ENCODE results near the gene ARF1.

Gene ARF1

DNA sequence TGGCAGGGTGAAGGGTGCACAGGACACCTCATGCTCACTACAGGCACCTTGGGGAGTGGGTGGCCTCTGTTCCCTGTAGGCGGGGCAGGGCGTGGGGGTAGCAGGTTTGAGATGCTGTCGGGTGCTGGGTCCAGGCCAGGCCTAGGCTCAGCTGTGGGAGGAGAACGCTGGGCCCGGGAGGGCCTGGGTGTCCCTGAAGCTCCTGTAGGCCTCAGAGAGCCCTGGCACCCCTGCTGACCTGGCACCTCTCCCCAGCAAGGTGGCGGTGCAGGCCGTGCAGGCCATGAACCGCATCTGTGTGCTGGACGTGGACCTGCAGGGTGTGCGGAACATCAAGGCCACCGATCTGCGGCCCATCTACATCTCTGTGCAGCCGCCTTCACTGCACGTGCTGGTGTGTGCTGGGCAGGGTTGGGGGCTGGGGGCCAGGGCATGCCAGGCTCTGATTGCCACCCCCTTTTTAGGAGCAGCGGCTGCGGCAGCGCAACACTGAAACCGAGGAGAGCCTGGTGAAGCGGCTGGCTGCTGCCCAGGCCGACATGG lies 64.7 kb downstream of the ARF1 start:
- CTCF ChIA-PET, result no interaction called here
- POLR2A ChIA-PET, result no interaction called here
- TF ChIP-seq, protein P1, sequence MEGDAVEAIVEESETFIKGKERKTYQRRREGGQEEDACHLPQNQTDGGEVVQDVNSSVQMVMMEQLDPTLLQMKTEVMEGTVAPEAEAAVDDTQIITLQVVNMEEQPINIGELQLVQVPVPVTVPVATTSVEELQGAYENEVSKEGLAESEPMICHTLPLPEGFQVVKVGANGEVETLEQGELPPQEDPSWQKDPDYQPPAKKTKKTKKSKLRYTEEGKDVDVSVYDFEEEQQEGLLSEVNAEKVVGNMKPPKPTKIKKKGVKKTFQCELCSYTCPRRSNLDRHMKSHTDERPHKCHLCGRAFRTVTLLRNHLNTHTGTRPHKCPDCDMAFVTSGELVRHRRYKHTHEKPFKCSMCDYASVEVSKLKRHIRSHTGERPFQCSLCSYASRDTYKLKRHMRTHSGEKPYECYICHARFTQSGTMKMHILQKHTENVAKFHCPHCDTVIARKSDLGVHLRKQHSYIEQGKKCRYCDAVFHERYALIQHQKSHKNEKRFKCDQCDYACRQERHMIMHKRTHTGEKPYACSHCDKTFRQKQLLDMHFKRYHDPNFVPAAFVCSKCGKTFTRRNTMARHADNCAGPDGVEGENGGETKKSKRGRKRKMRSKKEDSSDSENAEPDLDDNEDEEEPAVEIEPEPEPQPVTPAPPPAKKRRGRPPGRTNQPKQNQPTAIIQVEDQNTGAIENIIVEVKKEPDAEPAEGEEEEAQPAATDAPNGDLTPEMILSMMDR (IDR thresholded peaks at IDR 0.05; ENCODE audit: insufficient read depth, low read length, missing control alignments), result no peak
- DNase-seq (ENCODE audit: low read depth, low spot score), result no peak
- H3K4me3 ChIP-seq (ENCODE audit: low read depth, low read length), result no peak overlapping the region

DNA sequence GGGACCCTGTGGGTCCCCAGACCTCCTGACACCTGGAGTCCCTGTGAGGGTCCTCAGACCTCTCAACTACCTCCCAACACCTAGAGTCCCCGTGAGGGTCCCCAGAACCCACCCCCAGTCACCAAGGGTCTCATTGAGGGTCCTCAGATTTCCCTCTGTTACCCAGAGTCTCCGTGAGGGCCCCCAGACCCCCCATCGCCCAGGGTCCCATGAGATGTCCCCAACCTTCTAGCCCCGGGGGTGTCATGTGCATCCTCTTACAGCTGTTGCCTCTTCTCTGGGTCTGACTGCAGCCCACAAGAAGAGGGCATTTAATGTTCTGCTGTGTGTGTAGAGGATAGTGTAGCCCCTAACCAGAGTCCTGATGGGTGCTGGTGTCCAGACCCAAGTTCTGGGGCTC lies 65.3 kb downstream of the ARF1 start:
- TF ChIP-seq, protein P1 (IDR thresholded peaks at IDR 0.05; ENCODE audit: insufficient read depth, low read length, missing control alignments), result no peak
- no peak overlapping the region for H3K4me3 ChIP-seq (ENCODE audit: low read depth, low read length)
- CTCF ChIA-PET, result no interaction called here
- POLR2A ChIA-PET, result no interaction called here
- DNase-seq (ENCODE audit: low read depth, low spot score), result no peak

DNA sequence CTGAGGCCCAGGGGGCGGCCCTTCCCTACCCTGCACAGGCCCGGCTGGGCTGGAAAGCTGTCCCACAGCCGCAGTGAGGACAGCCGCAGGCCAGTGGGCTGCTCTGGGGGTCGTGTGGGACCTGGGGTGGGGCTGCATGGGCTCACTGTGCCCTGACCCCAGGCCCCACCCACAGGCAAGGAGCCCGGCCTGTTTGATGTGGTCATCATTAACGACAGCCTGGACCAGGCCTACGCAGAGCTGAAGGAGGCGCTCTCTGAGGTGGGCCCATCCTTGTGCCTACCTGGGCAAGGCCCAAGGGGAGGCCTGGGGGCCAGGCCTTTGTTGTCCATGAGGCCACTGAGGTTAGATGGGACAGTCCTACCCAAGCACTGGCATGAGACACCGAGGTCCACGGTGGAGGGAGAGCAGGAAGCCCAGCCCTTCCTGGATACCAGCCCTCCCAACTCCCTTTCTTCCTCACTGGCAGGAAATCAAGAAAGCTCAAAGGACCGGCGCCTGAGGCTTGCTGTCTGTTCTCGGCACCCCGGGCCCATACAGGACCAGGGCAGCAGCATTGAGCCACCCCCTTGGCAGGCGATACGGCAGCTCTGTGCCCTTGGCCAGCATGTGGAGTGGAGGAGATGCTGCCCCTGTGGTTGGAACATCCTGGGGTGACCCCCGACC lies 65.8 kb downstream of the ARF1 start:
- ChIA-PET POLR2A (interaction anchor here (0.7 kb wide), 1 partner anchor 11 kb away, joined by 3 read pairs; no protein-coding TSS in a partner anchor), CTCF (interaction anchor here (7.3 kb wide), 1 partner anchor 15 kb away, joined by 53 read pairs; the partner anchor contains the start of gene IBA57)
- no peak overlapping the region for H3K4me3 ChIP-seq (ENCODE audit: low read depth, low read length)
- TF ChIP-seq, protein P1 (IDR thresholded peaks at IDR 0.05; ENCODE audit: insufficient read depth, low read length, missing control alignments), result no peak
- DNase-seq (ENCODE audit: low read depth, low spot score), result no peak
